GM19467 (cell line): ENCODE data around the gene CHST1.

Experiments used
- ATAC-seq: cut with Tn5 transposase; IDR thresholded peaks from one replicate; pipeline ENCODE4 v1.9.1; 2021; ENCODE audit warnings: mild to moderate bottlenecking, moderate library complexity; ENCODE audit not compliant: unreplicated experiment

The CHST1 gene

GRCh38 chr11:45646275-45646927, 19.0 kb downstream of the CHST1 start:
- no peak for ATAC-seq

- no peak for ATAC-seq
Observed at GRCh38 chr11:45644981-45645889, 20.2 kb downstream of the CHST1 start.

GRCh38 chr11:45643598-45644260, 21.7 kb downstream of the CHST1 start:
- no peak for ATAC-seq

- ATAC-seq = no peak
Observed at GRCh38 chr11:45641961-45642360, 23.5 kb downstream of the CHST1 start.

GRCh38 chr11:45638051-45638450, 27.4 kb downstream of the CHST1 start:
- ATAC-seq = no peak

- no peak for ATAC-seq
Observed at GRCh38 chr11:45635907-45636306, 29.5 kb downstream of the CHST1 start.

- no peak for ATAC-seq
Observed at GRCh38 chr11:45625611-45626010, 39.8 kb downstream of the CHST1 start.

GRCh38 chr11:45624095-45624494, 41.3 kb downstream of the CHST1 start:
- no peak for ATAC-seq

- no peak for ATAC-seq
Observed at GRCh38 chr11:45622861-45623260, 42.6 kb downstream of the CHST1 start.

- ATAC-seq = no peak
Observed at GRCh38 chr11:45622283-45622682, 43.1 kb downstream of the CHST1 start.

- no peak for ATAC-seq
Observed at GRCh38 chr11:45621588-45621987, 43.8 kb downstream of the CHST1 start.

- ATAC-seq = no peak
Observed at GRCh38 chr11:45620243-45620642, 45.2 kb downstream of the CHST1 start.

GRCh38 chr11:45618897-45619296, 46.5 kb downstream of the CHST1 start:
- ATAC-seq = no peak

- no peak for ATAC-seq
Observed at GRCh38 chr11:45617871-45618601, 47.4 kb downstream of the CHST1 start.

GRCh38 chr11:45616802-45617549, 48.4 kb downstream of the CHST1 start:
- no peak for ATAC-seq

- ATAC-seq = no peak
Observed at GRCh38 chr11:45615182-45615792, 50.1 kb downstream of the CHST1 start.

GRCh38 chr11:45614196-45614828, 51.1 kb downstream of the CHST1 start:
- no peak for ATAC-seq

- no peak for ATAC-seq
Observed at GRCh38 chr11:45610627-45611026, 54.8 kb downstream of the CHST1 start.

GRCh38 chr11:45609902-45610301, 55.5 kb downstream of the CHST1 start:
- ATAC-seq = no peak
